ENCODE data around the gene PRKAB1. TPM values are rescaled to one million over a fixed set of nuclear protein-coding genes. Genes with fewer than 3 reads are reported as not detected.

Gene PRKAB1
- total and polyA plus RNA-seq, 4 donors = 34.7 to 57.5 (median 37.9) TPM

DNA sequence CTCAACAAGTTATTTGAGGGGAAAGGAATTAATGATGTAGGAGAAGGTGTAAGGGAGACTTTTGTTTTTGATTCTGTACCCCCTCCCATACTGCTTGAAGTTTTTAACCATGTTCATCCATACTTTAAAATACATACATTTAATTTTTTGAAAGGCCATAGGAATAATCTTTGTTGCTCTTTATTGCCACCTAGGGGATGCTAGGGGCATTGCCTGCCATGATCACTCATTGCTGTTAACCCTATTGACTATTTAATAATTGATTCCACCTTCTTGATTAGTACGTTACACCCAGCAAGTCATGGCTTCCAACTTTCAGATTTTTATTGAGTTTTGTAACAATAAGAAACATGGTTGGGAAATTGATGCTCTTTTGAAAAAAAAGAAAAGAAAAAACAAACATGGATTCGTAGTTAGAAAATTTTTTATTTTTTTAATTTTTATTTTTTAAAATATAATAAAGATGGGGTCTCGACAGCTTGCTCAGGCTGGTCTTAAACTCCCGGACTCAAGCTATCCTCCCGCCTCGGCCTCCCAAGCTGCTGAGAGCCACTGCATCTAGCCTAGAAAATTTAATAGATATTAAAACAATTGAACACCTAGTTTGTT, 8.5 kb upstream of the PRKAB1 start:
- TF ChIP-seq, protein P1, sequence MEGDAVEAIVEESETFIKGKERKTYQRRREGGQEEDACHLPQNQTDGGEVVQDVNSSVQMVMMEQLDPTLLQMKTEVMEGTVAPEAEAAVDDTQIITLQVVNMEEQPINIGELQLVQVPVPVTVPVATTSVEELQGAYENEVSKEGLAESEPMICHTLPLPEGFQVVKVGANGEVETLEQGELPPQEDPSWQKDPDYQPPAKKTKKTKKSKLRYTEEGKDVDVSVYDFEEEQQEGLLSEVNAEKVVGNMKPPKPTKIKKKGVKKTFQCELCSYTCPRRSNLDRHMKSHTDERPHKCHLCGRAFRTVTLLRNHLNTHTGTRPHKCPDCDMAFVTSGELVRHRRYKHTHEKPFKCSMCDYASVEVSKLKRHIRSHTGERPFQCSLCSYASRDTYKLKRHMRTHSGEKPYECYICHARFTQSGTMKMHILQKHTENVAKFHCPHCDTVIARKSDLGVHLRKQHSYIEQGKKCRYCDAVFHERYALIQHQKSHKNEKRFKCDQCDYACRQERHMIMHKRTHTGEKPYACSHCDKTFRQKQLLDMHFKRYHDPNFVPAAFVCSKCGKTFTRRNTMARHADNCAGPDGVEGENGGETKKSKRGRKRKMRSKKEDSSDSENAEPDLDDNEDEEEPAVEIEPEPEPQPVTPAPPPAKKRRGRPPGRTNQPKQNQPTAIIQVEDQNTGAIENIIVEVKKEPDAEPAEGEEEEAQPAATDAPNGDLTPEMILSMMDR (IDR thresholded peaks at IDR 0.05; ENCODE audit: control extremely low read depth, extremely low read depth) = peak; percentile 73
- Histone ChIP-seq H3K36me3 (ENCODE audit: control insufficient read depth in 4 of 4, insufficient read depth in 4 of 4, low read length in 4 of 4) (no peaks in the 10 kb centered on the region), H3K9me3 (ENCODE audit: control insufficient read depth in 4 of 4, insufficient read depth in 3 of 4, low read length in 3 of 4) (no peaks in the 10 kb centered on the region), H3K9ac (ENCODE audit: insufficient read depth in 1 of 2, low read length in 2 of 2) (no peak overlapping the region), H3K27ac (ENCODE audit: low read depth in 1 of 2, low read length in 1 of 2) (no peak overlapping the region), H3K4me1 (ENCODE audit: control insufficient read depth in 5 of 5, insufficient read depth in 5 of 5, low read length in 5 of 5) (no peaks in the 10 kb centered on the region), H3K27me3 (ENCODE audit: control insufficient read depth in 3 of 3, insufficient read depth in 3 of 3, low read length in 2 of 3) (no peaks in the 10 kb centered on the region), H3K4me3 (no peak overlapping the region)
- peak in 2 of 3 donors; percentile 21 to 37 for DNase-seq
- 41 to 55% methylated on average over 6 of the region's 6 CpGs for WGBS, 2 donors
- ATAC-seq (ENCODE audit: insufficient read depth, low FRiP score) = no peak

DNA sequence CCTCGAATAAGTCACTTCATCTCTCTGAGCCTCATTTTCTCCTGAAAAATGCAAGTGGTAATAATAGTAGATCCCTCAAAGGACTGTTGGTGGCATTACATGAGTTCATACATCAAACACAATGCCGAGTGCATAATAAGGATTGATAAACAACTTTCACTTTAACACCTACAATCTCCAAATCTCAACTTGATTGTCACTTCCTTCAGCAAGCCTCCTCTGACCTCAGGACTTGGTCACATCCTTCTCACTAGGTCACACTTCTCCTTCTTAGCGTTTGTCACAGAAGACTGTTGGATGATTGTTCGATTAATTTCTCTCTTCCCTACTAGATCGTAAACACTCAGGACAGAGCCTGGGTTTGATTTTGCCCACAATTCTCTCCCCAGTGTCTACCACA, 7.9 kb upstream of the PRKAB1 start:
- H3K9me3 ChIP-seq (ENCODE audit: control insufficient read depth in 4 of 4, insufficient read depth in 3 of 4, low read length in 3 of 4) = no peaks in the 10 kb centered on the region
- no peak overlapping the region for H3K9ac ChIP-seq (ENCODE audit: insufficient read depth in 1 of 2, low read length in 2 of 2)
- TF ChIP-seq, protein P1 (IDR thresholded peaks at IDR 0.05; ENCODE audit: control extremely low read depth, extremely low read depth) = no peak
- H3K36me3 ChIP-seq (ENCODE audit: control insufficient read depth in 4 of 4, insufficient read depth in 4 of 4, low read length in 4 of 4) = no peaks in the 10 kb centered on the region
- H3K27me3 ChIP-seq (ENCODE audit: control insufficient read depth in 3 of 3, insufficient read depth in 3 of 3, low read length in 2 of 3) = no peaks in the 10 kb centered on the region
- H3K27ac ChIP-seq (ENCODE audit: low read depth in 1 of 2, low read length in 1 of 2) = no peak overlapping the region
- H3K4me1 ChIP-seq (ENCODE audit: control insufficient read depth in 5 of 5, insufficient read depth in 5 of 5, low read length in 5 of 5) = no peaks in the 10 kb centered on the region
- H3K4me3 ChIP-seq = no peak overlapping the region
- ATAC-seq (ENCODE audit: insufficient read depth, low FRiP score) (no peak), DNase-seq (no peak)
- 64 to 72% methylated on average over 5 of the region's 5 CpGs for WGBS, 2 donors

DNA sequence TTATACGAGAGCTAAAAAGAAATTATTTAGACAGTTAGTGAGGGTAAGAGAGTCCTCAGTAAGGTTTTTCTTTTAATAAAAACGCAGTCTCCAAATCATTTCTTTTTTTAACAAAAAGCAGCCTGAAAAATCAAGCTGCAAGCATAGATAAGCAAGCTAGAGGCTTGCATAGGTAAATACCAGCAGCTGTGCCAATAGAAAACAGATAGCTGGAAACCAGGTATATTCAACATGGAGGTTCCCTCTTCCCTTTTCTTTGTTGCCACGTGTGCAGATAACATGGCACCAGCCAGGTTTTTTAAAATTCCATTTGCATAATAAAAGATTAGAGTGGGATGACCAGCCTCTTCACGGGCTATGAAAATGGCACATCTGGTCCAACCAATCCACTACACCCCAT, 6.1 kb upstream of the PRKAB1 start:
- no peaks in the 10 kb centered on the region for H3K36me3 ChIP-seq (ENCODE audit: control insufficient read depth in 4 of 4, insufficient read depth in 4 of 4, low read length in 4 of 4)
- no peak overlapping the region for H3K27ac ChIP-seq (ENCODE audit: low read depth in 1 of 2, low read length in 1 of 2)
- ATAC-seq (ENCODE audit: insufficient read depth, low FRiP score) (no peak), DNase-seq (no peak)
- TF ChIP-seq, protein P1 (IDR thresholded peaks at IDR 0.05; ENCODE audit: control extremely low read depth, extremely low read depth) = no peak
- no peak overlapping the region for H3K9ac ChIP-seq (ENCODE audit: insufficient read depth in 1 of 2, low read length in 2 of 2)
- no peaks in the 10 kb centered on the region for H3K9me3 ChIP-seq (ENCODE audit: control insufficient read depth in 4 of 4, insufficient read depth in 3 of 4, low read length in 3 of 4)
- no peak overlapping the region for H3K4me3 ChIP-seq
- H3K4me1 ChIP-seq (ENCODE audit: control insufficient read depth in 5 of 5, insufficient read depth in 5 of 5, low read length in 5 of 5) = peaks cover 0 to 5% (median under 1%) of the 10 kb centered on the region in 5 donors
- 69 to 76% methylated on average over 4 of the region's 4 CpGs for WGBS, 2 donors
- H3K27me3 ChIP-seq (ENCODE audit: control insufficient read depth in 3 of 3, insufficient read depth in 3 of 3, low read length in 2 of 3) = no peaks in the 10 kb centered on the region

DNA sequence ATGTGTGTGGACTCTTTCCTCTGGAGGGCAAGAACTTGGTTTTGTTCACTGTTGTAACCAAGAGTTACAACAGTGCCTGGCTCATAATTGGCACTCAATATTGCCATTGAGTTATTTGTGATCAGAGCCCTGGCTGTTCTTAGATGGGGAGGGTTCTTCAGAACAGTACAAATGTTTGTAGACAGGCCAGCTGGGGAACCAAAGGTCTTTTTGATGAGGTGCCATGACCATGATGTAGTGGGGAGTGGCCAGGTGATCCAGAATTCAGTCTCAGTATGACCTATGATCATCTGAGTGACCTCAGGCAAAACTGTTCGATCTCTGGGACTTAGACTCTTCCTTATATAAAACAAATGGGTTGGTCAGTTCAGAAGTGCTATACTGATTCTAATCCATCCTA, 3.3 kb upstream of the PRKAB1 start:
- WGBS, 2 donors = 90 to 91% methylated on average over 1 of the region's 1 CpG
- no peak overlapping the region for H3K27ac ChIP-seq (ENCODE audit: low read depth in 1 of 2, low read length in 1 of 2)
- H3K4me1 ChIP-seq (ENCODE audit: control insufficient read depth in 5 of 5, insufficient read depth in 5 of 5, low read length in 5 of 5) = peaks cover 0 to 13% (median 4%) of the 10 kb centered on the region in 5 donors
- H3K9me3 ChIP-seq (ENCODE audit: control insufficient read depth in 4 of 4, insufficient read depth in 3 of 4, low read length in 3 of 4) = no peaks in the 10 kb centered on the region
- H3K27me3 ChIP-seq (ENCODE audit: control insufficient read depth in 3 of 3, insufficient read depth in 3 of 3, low read length in 2 of 3) = no peaks in the 10 kb centered on the region
- H3K9ac ChIP-seq (ENCODE audit: insufficient read depth in 1 of 2, low read length in 2 of 2) = no peak overlapping the region
- no peaks in the 10 kb centered on the region for H3K36me3 ChIP-seq (ENCODE audit: control insufficient read depth in 4 of 4, insufficient read depth in 4 of 4, low read length in 4 of 4)
- ATAC-seq (ENCODE audit: insufficient read depth, low FRiP score) (no peak), DNase-seq (no peak)
- TF ChIP-seq, protein P1 (IDR thresholded peaks at IDR 0.05; ENCODE audit: control extremely low read depth, extremely low read depth) = no peak
- no peak overlapping the region for H3K4me3 ChIP-seq
